DOHH2 (cell line): Measurements from ENCODE around the gene JAK3.

ENCODE experiments used
- EZH2phosphoT487 ChIP-seq: fragments of 200-600 bp; sonication (generic); IDR thresholded peaks from 2 replicates; pipeline ENCODE4 v1.6.1; 2017; ENCODE audit warnings: borderline replicate concordance, mild to moderate bottlenecking, antibody characterized with exemption, low read length, moderate library complexity, mixed read lengths
- TF ChIP-seq, protein P1 (sequence below): fragments of 200-600 bp; sonication (generic); IDR thresholded peaks from one replicate; pipeline ENCODE4 v1.5.1; 2014; ENCODE audit warnings: antibody characterized with exemption, mild to moderate bottlenecking, low read depth, low read length; ENCODE audit not compliant: poor library complexity, severe bottlenecking

DNA sequence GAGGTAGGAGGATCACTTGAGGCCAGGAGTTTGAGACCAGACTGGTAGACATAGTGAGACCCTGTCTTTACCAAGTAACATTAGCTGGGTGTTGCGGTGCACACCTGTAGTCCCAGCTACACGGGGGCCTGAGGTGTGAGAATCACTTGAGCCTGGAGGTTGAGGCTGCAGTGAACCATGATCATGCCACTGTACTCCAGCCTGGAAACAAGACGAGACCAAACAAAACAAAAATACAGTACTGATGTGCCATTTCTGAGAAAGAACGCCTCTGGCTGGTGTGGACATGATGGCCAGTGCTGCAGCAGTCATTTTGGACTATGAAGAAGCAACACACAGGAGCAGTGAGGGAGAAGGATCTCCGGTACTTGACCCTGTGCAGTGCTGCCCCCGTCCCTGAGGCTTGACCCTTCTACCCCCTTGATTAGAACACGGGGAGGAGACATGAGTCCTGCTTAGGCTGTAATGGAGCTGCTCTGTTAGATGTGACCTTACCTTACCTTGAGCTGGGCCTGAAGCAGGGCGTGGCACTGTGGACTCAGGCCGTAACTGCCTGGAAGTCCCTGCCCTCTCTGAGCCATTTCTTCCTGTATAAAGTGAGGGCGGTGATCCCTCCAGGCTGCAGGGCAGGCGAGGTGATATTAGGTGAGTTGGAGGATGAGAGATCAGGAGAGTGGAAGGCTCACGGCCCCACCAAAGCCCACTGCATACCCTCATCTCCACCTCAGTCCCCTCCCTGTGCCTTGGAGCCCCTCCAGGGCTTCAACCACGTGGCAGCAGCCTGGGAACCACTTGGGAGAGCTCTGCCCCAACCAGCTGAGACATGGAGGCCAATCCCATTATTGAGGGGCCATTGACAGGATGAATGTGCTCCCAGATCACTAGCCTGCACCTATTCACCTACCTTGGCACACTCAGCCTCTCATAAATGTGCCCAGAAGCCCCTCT, 17.9 kb upstream of the JAK3 start:
- TF ChIP-seq, protein P1, sequence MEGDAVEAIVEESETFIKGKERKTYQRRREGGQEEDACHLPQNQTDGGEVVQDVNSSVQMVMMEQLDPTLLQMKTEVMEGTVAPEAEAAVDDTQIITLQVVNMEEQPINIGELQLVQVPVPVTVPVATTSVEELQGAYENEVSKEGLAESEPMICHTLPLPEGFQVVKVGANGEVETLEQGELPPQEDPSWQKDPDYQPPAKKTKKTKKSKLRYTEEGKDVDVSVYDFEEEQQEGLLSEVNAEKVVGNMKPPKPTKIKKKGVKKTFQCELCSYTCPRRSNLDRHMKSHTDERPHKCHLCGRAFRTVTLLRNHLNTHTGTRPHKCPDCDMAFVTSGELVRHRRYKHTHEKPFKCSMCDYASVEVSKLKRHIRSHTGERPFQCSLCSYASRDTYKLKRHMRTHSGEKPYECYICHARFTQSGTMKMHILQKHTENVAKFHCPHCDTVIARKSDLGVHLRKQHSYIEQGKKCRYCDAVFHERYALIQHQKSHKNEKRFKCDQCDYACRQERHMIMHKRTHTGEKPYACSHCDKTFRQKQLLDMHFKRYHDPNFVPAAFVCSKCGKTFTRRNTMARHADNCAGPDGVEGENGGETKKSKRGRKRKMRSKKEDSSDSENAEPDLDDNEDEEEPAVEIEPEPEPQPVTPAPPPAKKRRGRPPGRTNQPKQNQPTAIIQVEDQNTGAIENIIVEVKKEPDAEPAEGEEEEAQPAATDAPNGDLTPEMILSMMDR: no peak
- TF ChIP-seq EZH2phosphoT487: no peak
